Measurements from ENCODE around the gene SMARCC1. TPM values are rescaled to one million over a fixed set of nuclear protein-coding genes. Genes with fewer than 3 reads are reported as not detected.

The SMARCC1 gene
- total and polyA plus RNA-seq, 7 donors: 10.7 to 54.3 (median 31.9) TPM

DNA sequence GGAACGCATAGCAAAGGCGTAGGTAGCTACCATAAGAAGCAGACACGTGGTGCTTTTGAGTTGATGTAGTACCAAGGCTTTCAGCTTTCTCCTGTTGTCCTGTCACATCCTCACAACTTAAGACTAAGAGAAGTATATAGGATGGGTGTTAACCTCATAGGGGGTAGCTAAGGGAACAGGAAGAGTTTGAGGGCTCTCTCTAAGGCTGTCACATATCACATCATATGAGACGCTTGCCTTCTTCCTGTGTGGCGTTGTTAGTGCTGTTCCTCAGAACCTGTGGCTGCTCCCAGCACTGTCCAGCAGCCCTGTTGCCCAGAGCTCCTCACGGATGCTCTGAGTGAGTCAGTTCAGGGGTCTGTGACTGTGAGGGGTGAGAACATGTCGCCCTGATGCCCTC lies 35.9 kb upstream of the SMARCC1 start:
- no peak overlapping the region for H3K27ac ChIP-seq
- no peaks in the 10 kb centered on the region for H3K27me3 ChIP-seq (ENCODE audit: insufficient read depth in 3 of 3, low read length in 2 of 3)
- H3K4me1 ChIP-seq: no peaks in the 10 kb centered on the region
- TF ChIP-seq, protein P1, sequence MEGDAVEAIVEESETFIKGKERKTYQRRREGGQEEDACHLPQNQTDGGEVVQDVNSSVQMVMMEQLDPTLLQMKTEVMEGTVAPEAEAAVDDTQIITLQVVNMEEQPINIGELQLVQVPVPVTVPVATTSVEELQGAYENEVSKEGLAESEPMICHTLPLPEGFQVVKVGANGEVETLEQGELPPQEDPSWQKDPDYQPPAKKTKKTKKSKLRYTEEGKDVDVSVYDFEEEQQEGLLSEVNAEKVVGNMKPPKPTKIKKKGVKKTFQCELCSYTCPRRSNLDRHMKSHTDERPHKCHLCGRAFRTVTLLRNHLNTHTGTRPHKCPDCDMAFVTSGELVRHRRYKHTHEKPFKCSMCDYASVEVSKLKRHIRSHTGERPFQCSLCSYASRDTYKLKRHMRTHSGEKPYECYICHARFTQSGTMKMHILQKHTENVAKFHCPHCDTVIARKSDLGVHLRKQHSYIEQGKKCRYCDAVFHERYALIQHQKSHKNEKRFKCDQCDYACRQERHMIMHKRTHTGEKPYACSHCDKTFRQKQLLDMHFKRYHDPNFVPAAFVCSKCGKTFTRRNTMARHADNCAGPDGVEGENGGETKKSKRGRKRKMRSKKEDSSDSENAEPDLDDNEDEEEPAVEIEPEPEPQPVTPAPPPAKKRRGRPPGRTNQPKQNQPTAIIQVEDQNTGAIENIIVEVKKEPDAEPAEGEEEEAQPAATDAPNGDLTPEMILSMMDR (IDR thresholded peaks at IDR 0.05): no peak
- no peaks in the 10 kb centered on the region for H3K9me3 ChIP-seq
- intact Hi-C loops (cut with DNase I): no loop called here
- DNase-seq (no peak), ATAC-seq (no peak)
- WGBS, 3 donors: 91 to 92% (median 92%) methylated on average over 7 of the region's 7 CpGs
- peaks cover 0 to 92% of the 10 kb centered on the region in 2 donors for H3K36me3 ChIP-seq (ENCODE audit: insufficient read depth in 1 of 2, low read depth in 1 of 2)
- H3K4me3 ChIP-seq: no peak overlapping the region

DNA sequence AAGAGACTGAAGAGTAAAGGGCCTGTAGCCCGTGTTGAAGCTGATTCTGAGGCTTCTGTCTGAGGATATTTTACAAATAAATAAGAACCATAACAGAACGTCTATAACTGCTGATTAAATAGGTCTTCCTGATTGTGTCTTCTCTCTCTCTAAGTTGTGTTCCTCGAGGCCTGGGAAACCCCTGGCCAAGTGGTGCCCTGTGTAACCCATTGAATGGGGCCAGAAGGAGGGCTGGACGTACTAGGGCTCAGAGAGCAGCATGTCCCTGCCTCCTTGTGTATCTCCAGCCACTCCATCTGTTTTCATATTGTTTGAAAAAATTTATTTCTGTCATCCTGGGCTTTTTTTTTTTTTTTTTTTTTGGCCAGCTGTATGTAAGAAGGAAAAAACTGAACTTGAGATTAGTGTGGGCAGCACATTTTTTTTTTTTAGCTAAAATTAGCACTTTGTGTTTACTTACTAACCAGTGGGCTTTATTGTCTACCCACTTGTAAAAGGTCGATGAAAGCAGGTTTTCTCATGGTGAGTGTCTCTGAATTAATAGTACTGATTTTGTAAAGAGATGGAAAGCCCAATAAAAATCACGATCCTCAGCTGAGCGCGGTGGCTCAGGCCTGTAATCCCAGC lies 32.0 kb upstream of the SMARCC1 start:
- intact Hi-C loops (cut with DNase I): no loop called here
- Histone ChIP-seq H3K27me3 (ENCODE audit: insufficient read depth in 3 of 3, low read length in 2 of 3) (no peaks in the 10 kb centered on the region), H3K27ac (no peak overlapping the region), H3K9me3 (no peaks in the 10 kb centered on the region), H3K36me3 (ENCODE audit: insufficient read depth in 1 of 2, low read depth in 1 of 2) (peaks cover 6 to 92% of the 10 kb centered on the region in 2 donors), H3K4me1 (no peaks in the 10 kb centered on the region), H3K4me3 (no peak overlapping the region)
- DNase-seq (no peak), ATAC-seq (no peak)
- 84 to 88% (median 85%) methylated on average over 8 of the region's 8 CpGs for WGBS, 3 donors
- TF ChIP-seq, protein P1 (IDR thresholded peaks at IDR 0.05): no peak

DNA sequence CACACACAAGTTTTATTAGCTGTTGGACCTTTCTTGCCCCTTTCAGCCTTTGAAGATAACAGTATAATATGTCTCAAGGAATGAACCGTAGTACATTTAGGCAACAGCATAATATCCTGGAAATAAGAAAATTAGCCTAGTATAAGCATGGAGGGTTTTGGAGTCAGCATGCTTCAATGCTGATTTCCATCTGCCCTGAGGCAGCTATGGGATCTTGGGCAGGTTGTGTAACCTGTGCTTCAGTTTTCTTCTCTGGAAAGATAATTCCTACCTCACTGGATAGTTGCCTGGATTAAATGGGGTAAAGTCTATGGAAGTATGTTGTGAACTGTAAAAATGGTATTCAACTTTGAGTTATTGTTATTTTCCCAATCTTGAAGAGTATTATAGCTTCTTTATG lies 22.9 kb upstream of the SMARCC1 start:
- intact Hi-C loops (cut with DNase I): no loop called here
- TF ChIP-seq, protein P1 (IDR thresholded peaks at IDR 0.05): no peak
- WGBS, 3 donors: 93 to 95% (median 94%) methylated on average over 1 of the region's 1 CpG
- no peaks in the 10 kb centered on the region for H3K9me3 ChIP-seq
- no peak overlapping the region for H3K4me3 ChIP-seq
- ATAC-seq: no peak
- H3K27ac ChIP-seq: peak overlapping the region; percentile 98
- H3K4me1 ChIP-seq: peaks cover 14% of the 10 kb centered on the region
- peaks cover 0 to 43% of the 10 kb centered on the region in 2 donors for H3K36me3 ChIP-seq (ENCODE audit: insufficient read depth in 1 of 2, low read depth in 1 of 2)
- no peaks in the 10 kb centered on the region for H3K27me3 ChIP-seq (ENCODE audit: insufficient read depth in 3 of 3, low read length in 2 of 3)
- DNase-seq: no peak

DNA sequence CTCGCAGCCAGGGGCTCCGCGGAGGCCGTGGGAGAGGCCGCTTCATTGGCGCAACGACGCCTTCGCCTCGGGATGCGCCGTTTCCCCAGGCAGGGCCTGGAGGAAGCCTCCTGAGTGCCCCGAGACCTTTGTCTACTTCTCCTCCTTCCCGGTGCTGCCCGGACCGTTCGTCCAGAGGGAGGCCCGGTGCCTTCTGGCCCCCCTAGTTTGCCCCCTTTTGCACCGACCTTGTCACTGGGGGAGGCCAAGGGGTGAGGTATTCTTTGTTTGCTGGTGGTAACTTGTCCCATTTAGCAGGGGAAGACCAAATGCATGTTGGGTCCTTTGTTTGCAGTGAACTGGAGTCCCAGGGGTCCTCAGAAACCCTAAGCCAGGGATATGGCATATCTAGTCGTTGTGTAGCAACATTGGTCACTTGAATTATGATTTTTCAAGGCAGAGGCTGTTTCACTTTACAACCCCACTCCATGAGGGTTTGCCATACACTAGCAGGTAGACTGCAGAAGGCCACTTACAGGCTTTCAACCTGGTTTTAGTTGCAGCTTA lies 21.9 kb upstream of the SMARCC1 start:
- 0% methylated on average over 13 to 20 of the region's 20 CpGs for WGBS, 3 donors
- peaks cover 0 to 35% of the 10 kb centered on the region in 2 donors for H3K36me3 ChIP-seq (ENCODE audit: insufficient read depth in 1 of 2, low read depth in 1 of 2)
- TF ChIP-seq, protein P1 (IDR thresholded peaks at IDR 0.05): no peak
- intact Hi-C loops (cut with DNase I): no loop called here
- DNase-seq: no peak
- H3K27me3 ChIP-seq (ENCODE audit: insufficient read depth in 3 of 3, low read length in 2 of 3): no peaks in the 10 kb centered on the region
- H3K27ac ChIP-seq: peak overlapping the region; percentile 98
- ATAC-seq: no peak
- no peaks in the 10 kb centered on the region for H3K9me3 ChIP-seq
- peaks cover 14% of the 10 kb centered on the region for H3K4me1 ChIP-seq
- H3K4me3 ChIP-seq: peak overlapping the region; percentile 80
